Measurements from ENCODE around the gene CAMP.

The CAMP gene

DNA sequence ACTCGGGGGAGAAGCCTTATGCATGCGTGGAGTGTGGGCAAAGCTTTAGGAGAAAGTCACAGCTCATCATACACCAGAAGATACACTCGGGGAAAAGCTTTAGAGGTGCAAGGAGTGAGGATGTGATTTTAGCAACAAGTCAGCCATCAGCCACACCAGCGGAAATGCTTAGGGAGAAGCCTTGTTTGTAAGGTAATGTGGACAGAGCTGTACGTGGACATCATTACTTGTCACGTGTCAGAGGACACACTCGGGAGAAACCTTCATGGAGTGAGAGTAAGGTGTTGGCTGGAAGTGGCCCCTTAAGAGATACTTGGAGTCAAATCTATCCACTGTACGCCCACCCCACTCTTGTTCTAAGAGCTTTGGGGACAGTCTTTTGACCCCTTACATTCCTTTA, 46.3 kb downstream of the CAMP start:
- no peak for TF ChIP-seq TAF1 (IDR thresholded peaks at IDR 0.05; ENCODE audit: borderline replicate concordance, insufficient read depth, low read length)
- TF ChIP-seq POLR2AphosphoS5 (IDR thresholded peaks at IDR 0.05; ENCODE audit: low read depth, low read length): no peak
- no peak for TF ChIP-seq SIN3A (IDR thresholded peaks at IDR 0.05; ENCODE audit: borderline replicate concordance, insufficient read depth, low read length)
- TF ChIP-seq FOXP2 (optimal IDR thresholded peaks at IDR 0.05; ENCODE audit: borderline replicate concordance, extremely low read depth, extremely low read length, insufficient read depth): no peak
- TF ChIP-seq, protein P1, sequence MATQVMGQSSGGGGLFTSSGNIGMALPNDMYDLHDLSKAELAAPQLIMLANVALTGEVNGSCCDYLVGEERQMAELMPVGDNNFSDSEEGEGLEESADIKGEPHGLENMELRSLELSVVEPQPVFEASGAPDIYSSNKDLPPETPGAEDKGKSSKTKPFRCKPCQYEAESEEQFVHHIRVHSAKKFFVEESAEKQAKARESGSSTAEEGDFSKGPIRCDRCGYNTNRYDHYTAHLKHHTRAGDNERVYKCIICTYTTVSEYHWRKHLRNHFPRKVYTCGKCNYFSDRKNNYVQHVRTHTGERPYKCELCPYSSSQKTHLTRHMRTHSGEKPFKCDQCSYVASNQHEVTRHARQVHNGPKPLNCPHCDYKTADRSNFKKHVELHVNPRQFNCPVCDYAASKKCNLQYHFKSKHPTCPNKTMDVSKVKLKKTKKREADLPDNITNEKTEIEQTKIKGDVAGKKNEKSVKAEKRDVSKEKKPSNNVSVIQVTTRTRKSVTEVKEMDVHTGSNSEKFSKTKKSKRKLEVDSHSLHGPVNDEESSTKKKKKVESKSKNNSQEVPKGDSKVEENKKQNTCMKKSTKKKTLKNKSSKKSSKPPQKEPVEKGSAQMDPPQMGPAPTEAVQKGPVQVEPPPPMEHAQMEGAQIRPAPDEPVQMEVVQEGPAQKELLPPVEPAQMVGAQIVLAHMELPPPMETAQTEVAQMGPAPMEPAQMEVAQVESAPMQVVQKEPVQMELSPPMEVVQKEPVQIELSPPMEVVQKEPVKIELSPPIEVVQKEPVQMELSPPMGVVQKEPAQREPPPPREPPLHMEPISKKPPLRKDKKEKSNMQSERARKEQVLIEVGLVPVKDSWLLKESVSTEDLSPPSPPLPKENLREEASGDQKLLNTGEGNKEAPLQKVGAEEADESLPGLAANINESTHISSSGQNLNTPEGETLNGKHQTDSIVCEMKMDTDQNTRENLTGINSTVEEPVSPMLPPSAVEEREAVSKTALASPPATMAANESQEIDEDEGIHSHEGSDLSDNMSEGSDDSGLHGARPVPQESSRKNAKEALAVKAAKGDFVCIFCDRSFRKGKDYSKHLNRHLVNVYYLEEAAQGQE (IDR thresholded peaks at IDR 0.05; ENCODE audit: insufficient read depth in 1 of 2, low read depth in 2 of 2, low read length in 2 of 2): no peak

DNA sequence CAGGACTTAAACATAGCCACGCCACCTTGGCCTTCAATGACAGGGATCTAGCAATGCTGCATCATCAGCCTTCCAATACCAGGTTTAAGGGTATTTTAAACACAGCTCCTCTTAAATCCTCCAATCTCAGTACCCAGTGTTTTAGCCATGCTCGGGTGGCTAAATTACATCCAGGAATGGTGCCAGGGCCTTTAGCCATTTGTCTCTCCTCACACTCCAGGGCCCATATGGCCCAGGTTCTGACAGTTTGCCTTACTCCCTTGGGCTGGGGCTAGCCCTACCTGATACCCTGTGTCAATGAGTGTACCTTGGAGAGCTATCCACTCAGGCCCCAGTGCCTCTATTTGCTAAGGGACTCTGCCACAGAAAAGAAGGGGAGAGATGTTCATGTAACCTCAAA, 47.0 kb downstream of the CAMP start:
- no peak for TF ChIP-seq FOXP2 (optimal IDR thresholded peaks at IDR 0.05; ENCODE audit: borderline replicate concordance, extremely low read depth, extremely low read length, insufficient read depth)
- TF ChIP-seq TAF1 (IDR thresholded peaks at IDR 0.05; ENCODE audit: borderline replicate concordance, insufficient read depth, low read length): no peak
- TF ChIP-seq SIN3A (IDR thresholded peaks at IDR 0.05; ENCODE audit: borderline replicate concordance, insufficient read depth, low read length): no peak
- no peak for TF ChIP-seq POLR2AphosphoS5 (IDR thresholded peaks at IDR 0.05; ENCODE audit: low read depth, low read length)
- TF ChIP-seq, protein P1 (IDR thresholded peaks at IDR 0.05; ENCODE audit: insufficient read depth in 1 of 2, low read depth in 2 of 2, low read length in 2 of 2): no peak

DNA sequence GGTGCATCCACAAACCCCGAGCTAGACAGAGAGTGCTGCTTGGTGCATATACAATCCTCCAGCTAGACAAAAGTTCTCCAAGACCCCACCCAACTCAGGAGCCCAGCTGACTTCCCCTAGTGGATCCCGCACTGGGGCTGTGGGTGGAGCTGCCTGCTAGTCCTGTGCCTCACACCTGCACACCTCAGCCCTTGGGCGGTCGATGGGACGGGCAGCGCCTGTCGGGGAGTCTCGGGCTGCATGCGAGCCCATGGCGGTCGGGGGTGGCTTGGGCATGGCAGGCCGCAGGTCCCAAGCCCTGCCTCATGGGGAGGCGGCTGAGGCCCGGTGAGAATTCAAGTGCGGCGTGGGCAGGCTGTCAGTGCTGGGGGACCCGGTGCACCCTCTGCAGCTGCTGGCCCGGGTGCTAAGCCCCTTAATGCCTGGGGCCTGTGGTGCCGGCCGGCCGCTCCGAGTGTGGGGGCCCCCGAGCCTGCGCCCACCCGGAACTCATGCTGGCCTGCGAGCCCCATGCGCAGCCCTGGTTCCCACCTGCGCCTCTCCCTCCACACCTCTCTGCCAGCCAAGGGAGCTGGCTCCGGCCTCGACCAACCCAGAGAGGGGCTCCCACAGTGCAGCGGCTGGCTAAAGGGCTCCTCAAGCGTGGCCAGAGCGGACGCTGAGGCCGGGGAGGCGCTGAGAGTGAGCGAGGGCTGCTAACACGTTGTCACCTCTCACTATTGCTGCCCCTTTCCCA, 48.6 kb downstream of the CAMP start:
- TF ChIP-seq, protein P1 (IDR thresholded peaks at IDR 0.05; ENCODE audit: insufficient read depth in 1 of 2, low read depth in 2 of 2, low read length in 2 of 2): no peak
- no peak for TF ChIP-seq SIN3A (IDR thresholded peaks at IDR 0.05; ENCODE audit: borderline replicate concordance, insufficient read depth, low read length)
- no peak for TF ChIP-seq POLR2AphosphoS5 (IDR thresholded peaks at IDR 0.05; ENCODE audit: low read depth, low read length)
- TF ChIP-seq FOXP2 (optimal IDR thresholded peaks at IDR 0.05; ENCODE audit: borderline replicate concordance, extremely low read depth, extremely low read length, insufficient read depth): no peak
- no peak for TF ChIP-seq TAF1 (IDR thresholded peaks at IDR 0.05; ENCODE audit: borderline replicate concordance, insufficient read depth, low read length)

DNA sequence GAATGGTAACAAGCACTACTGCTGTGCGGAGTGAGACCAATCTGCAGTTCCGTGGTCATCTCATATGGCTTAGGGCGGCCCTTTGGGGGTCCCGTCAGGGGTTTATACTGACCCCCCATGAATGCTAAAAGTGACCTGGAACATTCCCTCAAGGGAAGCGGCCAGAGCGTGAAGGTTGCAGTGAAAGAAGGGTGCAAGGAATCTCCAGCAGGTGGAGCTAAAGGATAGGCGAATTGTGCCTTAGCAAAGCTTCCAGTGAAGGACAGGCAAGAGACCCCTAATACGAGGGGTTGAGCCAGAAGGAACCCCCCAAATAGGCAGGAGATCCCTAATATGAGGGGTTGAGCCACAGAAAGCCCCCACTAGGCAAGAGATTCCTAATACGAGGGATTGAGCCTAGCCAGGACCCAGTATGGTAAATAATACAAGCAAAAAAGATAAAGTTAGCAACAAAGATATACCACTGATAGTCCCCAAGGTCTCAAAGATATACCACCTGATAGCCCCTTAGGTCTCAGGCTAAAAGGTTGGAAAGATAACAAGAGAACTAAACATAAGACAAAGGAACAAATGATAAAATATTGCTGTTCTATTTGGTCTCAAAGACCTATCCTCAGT, 50.4 kb downstream of the CAMP start:
- TF ChIP-seq TAF1 (IDR thresholded peaks at IDR 0.05; ENCODE audit: borderline replicate concordance, insufficient read depth, low read length) (no peak), FOXP2 (optimal IDR thresholded peaks at IDR 0.05; ENCODE audit: borderline replicate concordance, extremely low read depth, extremely low read length, insufficient read depth) (no peak), SIN3A (IDR thresholded peaks at IDR 0.05; ENCODE audit: borderline replicate concordance, insufficient read depth, low read length) (no peak), POLR2AphosphoS5 (IDR thresholded peaks at IDR 0.05; ENCODE audit: low read depth, low read length) (no peak)
- TF ChIP-seq, protein P1 (IDR thresholded peaks at IDR 0.05; ENCODE audit: insufficient read depth in 1 of 2, low read depth in 2 of 2, low read length in 2 of 2): no peak

All from PFSK-1 (cell line).